ENCODE results near the gene DNER. TPM values are rescaled to one million over a fixed set of nuclear protein-coding genes. Genes with fewer than 3 reads are reported as not detected.

Gene DNER
- total RNA-seq, 1 experiment from 2014 or later: 0.28 TPM

DNA sequence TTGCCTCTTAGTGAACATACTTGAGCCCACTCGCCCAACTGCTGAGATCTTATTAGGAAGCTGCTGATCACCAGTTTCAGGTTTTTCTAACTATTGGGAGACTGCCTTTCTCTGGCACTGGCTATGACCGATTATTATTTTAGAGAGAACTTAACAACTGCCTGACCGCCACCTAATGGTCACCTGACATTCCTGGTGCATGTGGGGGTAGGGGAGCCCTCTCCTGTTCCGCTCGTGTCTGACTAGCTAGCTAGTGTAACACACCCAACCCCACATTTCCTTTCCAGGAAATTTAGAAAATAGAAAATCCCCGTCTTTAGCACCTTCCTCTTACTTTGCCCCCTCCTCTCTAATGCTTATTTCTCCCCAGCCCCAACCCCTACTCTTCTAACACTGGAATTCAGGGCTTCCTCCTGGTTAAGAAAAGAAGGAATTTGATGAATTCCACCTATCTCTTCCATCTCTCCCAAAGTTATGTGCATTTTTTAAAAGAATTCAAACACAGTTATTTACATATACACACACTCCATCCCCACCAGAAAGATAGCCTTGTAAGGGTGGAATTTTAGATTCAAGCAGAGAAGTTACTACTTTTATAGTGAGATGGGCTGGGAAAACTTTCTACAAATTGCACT lies 19.4 kb upstream of the DNER start:
- H4K20me1 ChIP-seq (ENCODE audit: insufficient read depth): no peaks in the 10 kb centered on the region
- no peak overlapping the region for H2AFZ ChIP-seq
- no peaks in the 10 kb centered on the region for H3K36me3 ChIP-seq (ENCODE audit: low read depth)
- no peaks in the 10 kb centered on the region for H3F3A ChIP-seq (ENCODE audit: insufficient read depth, low read depth)
- H3K27ac ChIP-seq: no peak overlapping the region
- H3K79me2 ChIP-seq (ENCODE audit: low read depth): no peaks in the 10 kb centered on the region
- H3K4me1 ChIP-seq (replicated peaks; ENCODE audit: insufficient read depth): no peaks in the 10 kb centered on the region
- no peaks in the 10 kb centered on the region for H3K9me2 ChIP-seq (ENCODE audit: insufficient read depth)
- no TSS peak for BruUV-seq (replicated peaks)
- H3K27me3 ChIP-seq (ENCODE audit: insufficient read depth, low read depth): no peaks in the 10 kb centered on the region
- intact Hi-C loops (cut with micrococcal nuclease; ENCODE audit: unreplicated experiment): no loop called here
- DNase-seq: no peak
- ChIA-PET CTCF (no interaction called here), POLR2A (ENCODE audit: unreplicated experiment) (no interaction called here)
- H3K9me3 ChIP-seq (ENCODE audit: insufficient read depth, low read depth): peaks cover 15% of the 10 kb centered on the region; the same call in 1 of the 2 replicates
- H3K4me2 ChIP-seq: no peak overlapping the region
- no peak for TF ChIP-seq EZH2 (IDR thresholded peaks at IDR 0.05; ENCODE audit: low read depth)
- TF ChIP-seq, protein P1, sequence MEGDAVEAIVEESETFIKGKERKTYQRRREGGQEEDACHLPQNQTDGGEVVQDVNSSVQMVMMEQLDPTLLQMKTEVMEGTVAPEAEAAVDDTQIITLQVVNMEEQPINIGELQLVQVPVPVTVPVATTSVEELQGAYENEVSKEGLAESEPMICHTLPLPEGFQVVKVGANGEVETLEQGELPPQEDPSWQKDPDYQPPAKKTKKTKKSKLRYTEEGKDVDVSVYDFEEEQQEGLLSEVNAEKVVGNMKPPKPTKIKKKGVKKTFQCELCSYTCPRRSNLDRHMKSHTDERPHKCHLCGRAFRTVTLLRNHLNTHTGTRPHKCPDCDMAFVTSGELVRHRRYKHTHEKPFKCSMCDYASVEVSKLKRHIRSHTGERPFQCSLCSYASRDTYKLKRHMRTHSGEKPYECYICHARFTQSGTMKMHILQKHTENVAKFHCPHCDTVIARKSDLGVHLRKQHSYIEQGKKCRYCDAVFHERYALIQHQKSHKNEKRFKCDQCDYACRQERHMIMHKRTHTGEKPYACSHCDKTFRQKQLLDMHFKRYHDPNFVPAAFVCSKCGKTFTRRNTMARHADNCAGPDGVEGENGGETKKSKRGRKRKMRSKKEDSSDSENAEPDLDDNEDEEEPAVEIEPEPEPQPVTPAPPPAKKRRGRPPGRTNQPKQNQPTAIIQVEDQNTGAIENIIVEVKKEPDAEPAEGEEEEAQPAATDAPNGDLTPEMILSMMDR (conservative IDR thresholded peaks at IDR 0.05): no peak
- no peak overlapping the region for H3K4me3 ChIP-seq

DNA sequence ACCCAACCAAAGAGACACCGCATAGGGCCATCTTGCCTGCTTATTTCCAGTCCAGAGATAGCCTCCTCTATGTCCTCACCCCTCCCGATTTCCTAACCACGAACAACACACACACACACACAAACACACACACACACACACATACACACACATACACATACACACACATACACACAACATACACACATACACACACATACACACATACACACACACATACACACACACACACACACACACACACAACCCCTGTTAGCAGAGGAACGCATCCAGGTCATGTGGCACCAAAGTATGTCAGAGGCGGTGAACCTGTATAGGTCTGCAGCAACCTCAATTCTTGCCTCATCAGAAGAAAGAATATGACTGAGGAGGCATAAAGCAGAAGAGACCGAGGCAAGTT lies 18.5 kb upstream of the DNER start:
- Histone ChIP-seq H3K27me3 (ENCODE audit: insufficient read depth, low read depth) (no peaks in the 10 kb centered on the region), H3K4me2 (no peak overlapping the region), H3K4me3 (no peak overlapping the region), H2AFZ (no peak overlapping the region), H3K9me3 (ENCODE audit: insufficient read depth, low read depth) (peaks cover 12% of the 10 kb centered on the region; the same call in 1 of the 2 replicates), H3K27ac (no peak overlapping the region), H4K20me1 (ENCODE audit: insufficient read depth) (no peaks in the 10 kb centered on the region), H3K9me2 (ENCODE audit: insufficient read depth) (no peaks in the 10 kb centered on the region), H3K36me3 (ENCODE audit: low read depth) (no peaks in the 10 kb centered on the region), H3F3A (ENCODE audit: insufficient read depth, low read depth) (no peaks in the 10 kb centered on the region), H3K4me1 (replicated peaks; ENCODE audit: insufficient read depth) (no peaks in the 10 kb centered on the region), H3K79me2 (ENCODE audit: low read depth) (no peaks in the 10 kb centered on the region)
- BruUV-seq (replicated peaks): no TSS peak
- ChIA-PET CTCF (no interaction called here), POLR2A (ENCODE audit: unreplicated experiment) (no interaction called here)
- no peak for TF ChIP-seq EZH2 (IDR thresholded peaks at IDR 0.05; ENCODE audit: low read depth)
- TF ChIP-seq, protein P1 (conservative IDR thresholded peaks at IDR 0.05): no peak
- DNase-seq: no peak
- intact Hi-C loops (cut with micrococcal nuclease; ENCODE audit: unreplicated experiment): no loop called here

DNA sequence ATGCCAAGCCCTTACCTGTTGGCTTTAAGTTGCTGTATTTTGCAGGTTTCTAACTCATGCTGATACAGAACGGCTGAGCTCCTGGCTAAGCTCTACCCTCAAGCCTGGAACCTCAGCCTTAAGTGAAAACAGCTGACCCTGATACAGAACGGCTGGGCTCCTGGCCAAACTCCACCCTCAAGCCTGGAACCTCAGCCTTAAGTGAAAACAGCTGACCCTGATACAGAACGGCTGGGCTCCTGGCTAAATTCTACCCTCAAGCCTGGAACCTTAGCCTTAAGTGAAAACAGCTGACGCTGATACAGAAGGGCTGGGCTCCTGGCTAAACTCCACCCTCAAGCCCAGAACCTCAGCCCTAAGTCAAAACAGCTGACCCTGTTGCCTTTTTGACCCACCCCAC lies 17.6 kb upstream of the DNER start:
- ChIA-PET POLR2A (ENCODE audit: unreplicated experiment) (no interaction called here), CTCF (no interaction called here)

More for the DNA sequence above, 17.6 kb upstream of the DNER start:
- no peaks in the 10 kb centered on the region for H3K27me3 ChIP-seq (ENCODE audit: insufficient read depth, low read depth)
- no peak overlapping the region for H3K4me2 ChIP-seq
- DNase-seq: no peak
- H3K4me1 ChIP-seq (replicated peaks; ENCODE audit: insufficient read depth): no peaks in the 10 kb centered on the region
- no peak overlapping the region for H2AFZ ChIP-seq
- BruUV-seq (replicated peaks): no TSS peak
- peaks cover 2% of the 10 kb centered on the region; the same call in 1 of the 2 replicates for H3K9me3 ChIP-seq (ENCODE audit: insufficient read depth, low read depth)
- H3K4me3 ChIP-seq: no peak overlapping the region
- H3F3A ChIP-seq (ENCODE audit: insufficient read depth, low read depth): no peaks in the 10 kb centered on the region
- TF ChIP-seq, protein P1 (conservative IDR thresholded peaks at IDR 0.05): no peak
- TF ChIP-seq EZH2 (IDR thresholded peaks at IDR 0.05; ENCODE audit: low read depth): no peak
- intact Hi-C loops (cut with micrococcal nuclease; ENCODE audit: unreplicated experiment): no loop called here
- H3K27ac ChIP-seq: no peak overlapping the region
- H4K20me1 ChIP-seq (ENCODE audit: insufficient read depth): no peaks in the 10 kb centered on the region
- no peaks in the 10 kb centered on the region for H3K36me3 ChIP-seq (ENCODE audit: low read depth)
- H3K79me2 ChIP-seq (ENCODE audit: low read depth): no peaks in the 10 kb centered on the region
- H3K9me2 ChIP-seq (ENCODE audit: insufficient read depth): no peaks in the 10 kb centered on the region
